GM12878 (cell line): ENCODE results near the gene SOCS4. TPM values are rescaled to one million over a fixed set of nuclear protein-coding genes. Genes with fewer than 3 reads are reported as not detected.

Source experiments
- ASH2L ChIP-seq: fragments of 300-600, 200-600 bp; sonication (generic); IDR thresholded peaks from 2 replicates; pipeline ENCODE4 v1.6.1; 2017; ENCODE audit warnings: low read depth, mild to moderate bottlenecking, borderline replicate concordance
- BMI1 ChIP-seq: fragments of 450-650 bp; IDR thresholded peaks from 2 replicates; pipeline ENCODE4 v1.6.1; 2016; ENCODE audit warnings: mild to moderate bottlenecking, moderate library complexity, borderline replicate concordance
- CBX5 ChIP-seq: sonication (generic); IDR thresholded peaks from 2 replicates; pipeline ENCODE4 v1.6.1; 2016; ENCODE audit warnings: low read depth, moderate library complexity, mild to moderate bottlenecking, inconsistent platforms
- CREM ChIP-seq: IDR thresholded peaks from 2 replicates; pipeline ENCODE4 v1.6.1; 2014; ENCODE audit warnings: antibody characterized with exemption, low read depth
- DPF2 ChIP-seq: fragments of 450-650 bp; IDR thresholded peaks from 2 replicates; pipeline ENCODE4 v1.6.1; 2017; ENCODE audit warnings: mild to moderate bottlenecking
- ESRRA ChIP-seq: IDR thresholded peaks from 2 replicates; pipeline ENCODE4 v1.6.1; 2012; ENCODE audit warnings: mild to moderate bottlenecking, low read length, improper control_type of control experiment
- HCFC1 ChIP-seq: fragments of 150-350 bp; IDR thresholded peaks from 2 replicates; pipeline ENCODE4 v1.6.1; 2014; ENCODE audit warnings: low read length
- KDM1A ChIP-seq: fragments of 200-600 bp; sonication (generic); IDR thresholded peaks from 2 replicates; pipeline ENCODE4 v1.6.1; 2016; ENCODE audit warnings: borderline replicate concordance
- NFIC ChIP-seq: IDR thresholded peaks from 2 replicates; pipeline ENCODE4 v1.6.1; 2012; ENCODE audit warnings: low read depth, mild to moderate bottlenecking, inconsistent platforms, low read length, moderate library complexity
- NFXL1 ChIP-seq: fragments of 450-650 bp; IDR thresholded peaks from 2 replicates; pipeline ENCODE4 v1.6.1; 2017; ENCODE audit warnings: antibody characterized with exemption, mild to moderate bottlenecking, borderline replicate concordance
- NFYB ChIP-seq: IDR thresholded peaks from 2 replicates; pipeline ENCODE4 v1.6.1; 2011; ENCODE audit warnings: low read depth, mild to moderate bottlenecking, low read length, improper control_type of control experiment, moderate library complexity; ENCODE audit not compliant: insufficient read depth
- RAD21 ChIP-seq: IDR thresholded peaks from 2 replicates; pipeline ENCODE4 v1.6.1; 2011; ENCODE audit warnings: mild to moderate bottlenecking, low read depth, low read length, moderate library complexity; ENCODE audit not compliant: insufficient read depth
- RB1 ChIP-seq: fragments of 450-650 bp; formaldehyde crosslinking; IDR thresholded peaks from 2 replicates; pipeline ENCODE4 v1.6.1; 2017; ENCODE audit warnings: mild to moderate bottlenecking, borderline replicate concordance
- RBBP5 ChIP-seq: fragments of 200-600 bp; sonication (generic); conservative IDR thresholded peaks from 2 replicates; pipeline ENCODE4 v1.6.1; 2016
- SMAD5 ChIP-seq: IDR thresholded peaks from 2 replicates; pipeline ENCODE4 v1.6.1; 2016; ENCODE audit warnings: antibody characterized with exemption, low read depth
- WRNIP1 ChIP-seq: IDR thresholded peaks from 2 replicates; pipeline ENCODE4 v1.6.1; 2011; ENCODE audit warnings: low read depth, low read length, improper control_type of control experiment, borderline replicate concordance
- YBX1 ChIP-seq: fragments of 450-650 bp; IDR thresholded peaks from 2 replicates; pipeline ENCODE4 v1.6.1; 2016; ENCODE audit warnings: antibody characterized with exemption
- ZNF384 ChIP-seq: IDR thresholded peaks from 2 replicates; pipeline ENCODE4 v1.6.1; 2012; ENCODE audit warnings: low read depth, mild to moderate bottlenecking, low read length, improper control_type of control experiment, borderline replicate concordance
- polyA plus RNA-seq, 11 experiments: library from polyadenylated mRNA; depleted of rRNA in 4 of 11; unstranded in 6 of 11; stranded (reverse) in 5 of 11; fragments of >200 nt; fragmentation: Nextera tagmentation in 4 of 11; fragmentation: Illumina TruSeq in 1 of 11; extraction: Ambion mirVana in 4 of 11; extraction: Trizol in 1 of 11; gene quantifications; 1 replicate in 1 of 11; 2 replicates in 10 of 11; pipeline versions ENCODE4 v1.2.1 to v1.2.3, GENCODE V29; 2011 to 2016; ENCODE audit warnings: inconsistent platforms in 2 of 11, missing spikeins in 2 of 11, low read depth in 1 of 11
- total RNA-seq, 4 experiments: library from RNA; depleted of rRNA in 3 of 4; stranded (reverse); fragments of >200 nt in 3 of 4; fragmentation: Illumina TruSeq in 1 of 4; extraction: Trizol in 1 of 4; gene quantifications; 2 replicates each; pipeline versions ENCODE4 v1.2.1 to v1.2.3, GENCODE V29; 2013 to 2021
- TF ChIP-seq, protein P1 (sequence below): fragments of 150-350 bp; IDR thresholded peaks from 2 replicates; pipeline ENCODE4 v1.6.1; 2014; ENCODE audit warnings: mild to moderate bottlenecking, low read depth, low read length
- TF ChIP-seq, protein P2 (sequence below): fragments of 450-650 bp; IDR thresholded peaks from 2 replicates; pipeline ENCODE4 v1.6.1; 2017; ENCODE audit warnings: mild to moderate bottlenecking, low read depth, inconsistent platforms; ENCODE audit not compliant: poor library complexity, severe bottlenecking
- TF ChIP-seq, protein P3 (sequence below): fragments of 450-650 bp; IDR thresholded peaks from 2 replicates; pipeline ENCODE4 v1.6.1; 2016; ENCODE audit warnings: mild to moderate bottlenecking
- TF ChIP-seq, protein P4 (sequence below): fragments of 450-650 bp; IDR thresholded peaks from 2 replicates; pipeline ENCODE4 v1.6.1; 2014; ENCODE audit warnings: mild to moderate bottlenecking
- TF ChIP-seq, protein P5 (sequence below): fragments of 450-650 bp; conservative IDR thresholded peaks from 2 replicates; pipeline ENCODE4 v1.6.1; 2017; ENCODE audit warnings: mild to moderate bottlenecking, moderate library complexity

The SOCS4 gene
- total and polyA plus RNA-seq, 10 of the 15 experiments (the other 5 are each of a cell fraction or from before 2014, with no cell fraction given), result 5.7 to 31.5 (median 20.8) TPM

DNA sequence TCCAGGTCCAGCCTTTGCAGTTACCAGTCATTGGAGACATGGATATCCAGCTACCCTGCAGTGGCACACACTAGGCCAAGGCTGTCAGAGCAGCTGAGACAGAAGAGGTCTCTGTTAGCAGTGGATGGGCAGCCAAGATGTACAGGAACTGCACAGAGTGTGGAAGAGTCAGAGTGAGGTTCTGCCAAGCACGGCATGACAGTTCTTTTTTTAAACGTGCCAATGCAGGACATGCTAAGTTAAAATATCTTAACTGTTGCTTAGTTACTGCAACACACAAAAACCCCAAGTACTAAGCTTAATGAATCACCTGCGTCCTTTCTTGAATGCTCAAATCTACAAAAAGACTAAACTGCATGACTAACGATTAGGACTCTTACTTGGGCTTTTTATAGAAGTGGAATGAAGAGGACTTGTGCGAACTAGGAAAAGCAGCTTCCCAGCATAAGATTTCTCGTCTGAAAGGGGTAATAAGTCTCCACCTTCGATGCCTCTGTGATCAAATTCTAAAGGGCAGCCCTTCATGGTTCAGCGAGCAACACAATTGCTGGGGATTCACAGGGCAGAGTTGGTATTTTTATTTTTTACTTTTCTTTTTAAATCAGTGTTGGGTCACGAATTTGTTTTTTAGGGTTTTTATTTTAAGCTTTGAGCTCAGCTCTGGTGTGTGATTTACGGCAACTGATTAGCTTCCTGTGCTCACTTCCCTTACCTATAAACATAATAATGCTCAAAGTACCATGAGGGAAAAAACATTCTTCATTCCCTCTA is 45.0 kb downstream of the SOCS4 start (continued):
- TF ChIP-seq, protein P1, sequence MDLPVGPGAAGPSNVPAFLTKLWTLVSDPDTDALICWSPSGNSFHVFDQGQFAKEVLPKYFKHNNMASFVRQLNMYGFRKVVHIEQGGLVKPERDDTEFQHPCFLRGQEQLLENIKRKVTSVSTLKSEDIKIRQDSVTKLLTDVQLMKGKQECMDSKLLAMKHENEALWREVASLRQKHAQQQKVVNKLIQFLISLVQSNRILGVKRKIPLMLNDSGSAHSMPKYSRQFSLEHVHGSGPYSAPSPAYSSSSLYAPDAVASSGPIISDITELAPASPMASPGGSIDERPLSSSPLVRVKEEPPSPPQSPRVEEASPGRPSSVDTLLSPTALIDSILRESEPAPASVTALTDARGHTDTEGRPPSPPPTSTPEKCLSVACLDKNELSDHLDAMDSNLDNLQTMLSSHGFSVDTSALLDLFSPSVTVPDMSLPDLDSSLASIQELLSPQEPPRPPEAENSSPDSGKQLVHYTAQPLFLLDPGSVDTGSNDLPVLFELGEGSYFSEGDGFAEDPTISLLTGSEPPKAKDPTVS, result no peak
- TF ChIP-seq RBBP5 (no peak), YBX1 (no peak), KDM1A (no peak), ZNF384 (no peak), NFYB (no peak), BMI1 (peak; percentile 79), ASH2L (peak; percentile 81; the same call in 1 of the 2 replicates), CREM (no peak), HCFC1 (no peak), DPF2 (peak; percentile 66; the same call in 1 of the 2 replicates), SMAD5 (no peak), RB1 (0 out of 2 replicates have a peak, but pooled peaks have one; percentile 30), NFXL1 (no peak), ESRRA (no peak), NFIC (peak; percentile 25; the same call in 1 of the 2 replicates), WRNIP1 (no peak), CBX5 (no peak), RAD21 (no peak)
- TF ChIP-seq, protein P2, sequence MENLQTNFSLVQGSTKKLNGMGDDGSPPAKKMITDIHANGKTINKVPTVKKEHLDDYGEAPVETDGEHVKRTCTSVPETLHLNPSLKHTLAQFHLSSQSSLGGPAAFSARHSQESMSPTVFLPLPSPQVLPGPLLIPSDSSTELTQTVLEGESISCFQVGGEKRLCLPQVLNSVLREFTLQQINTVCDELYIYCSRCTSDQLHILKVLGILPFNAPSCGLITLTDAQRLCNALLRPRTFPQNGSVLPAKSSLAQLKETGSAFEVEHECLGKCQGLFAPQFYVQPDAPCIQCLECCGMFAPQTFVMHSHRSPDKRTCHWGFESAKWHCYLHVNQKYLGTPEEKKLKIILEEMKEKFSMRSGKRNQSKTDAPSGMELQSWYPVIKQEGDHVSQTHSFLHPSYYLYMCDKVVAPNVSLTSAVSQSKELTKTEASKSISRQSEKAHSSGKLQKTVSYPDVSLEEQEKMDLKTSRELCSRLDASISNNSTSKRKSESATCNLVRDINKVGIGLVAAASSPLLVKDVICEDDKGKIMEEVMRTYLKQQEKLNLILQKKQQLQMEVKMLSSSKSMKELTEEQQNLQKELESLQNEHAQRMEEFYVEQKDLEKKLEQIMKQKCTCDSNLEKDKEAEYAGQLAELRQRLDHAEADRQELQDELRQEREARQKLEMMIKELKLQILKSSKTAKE, result peak; percentile 62
- TF ChIP-seq, protein P3, sequence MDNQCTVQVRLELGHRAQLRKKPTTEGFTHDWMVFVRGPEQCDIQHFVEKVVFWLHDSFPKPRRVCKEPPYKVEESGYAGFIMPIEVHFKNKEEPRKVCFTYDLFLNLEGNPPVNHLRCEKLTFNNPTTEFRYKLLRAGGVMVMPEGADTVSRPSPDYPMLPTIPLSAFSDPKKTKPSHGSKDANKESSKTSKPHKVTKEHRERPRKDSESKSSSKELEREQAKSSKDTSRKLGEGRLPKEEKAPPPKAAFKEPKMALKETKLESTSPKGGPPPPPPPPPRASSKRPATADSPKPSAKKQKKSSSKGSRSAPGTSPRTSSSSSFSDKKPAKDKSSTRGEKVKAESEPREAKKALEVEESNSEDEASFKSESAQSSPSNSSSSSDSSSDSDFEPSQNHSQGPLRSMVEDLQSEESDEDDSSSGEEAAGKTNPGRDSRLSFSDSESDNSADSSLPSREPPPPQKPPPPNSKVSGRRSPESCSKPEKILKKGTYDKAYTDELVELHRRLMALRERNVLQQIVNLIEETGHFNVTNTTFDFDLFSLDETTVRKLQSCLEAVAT, result no peak
- TF ChIP-seq, protein P4, sequence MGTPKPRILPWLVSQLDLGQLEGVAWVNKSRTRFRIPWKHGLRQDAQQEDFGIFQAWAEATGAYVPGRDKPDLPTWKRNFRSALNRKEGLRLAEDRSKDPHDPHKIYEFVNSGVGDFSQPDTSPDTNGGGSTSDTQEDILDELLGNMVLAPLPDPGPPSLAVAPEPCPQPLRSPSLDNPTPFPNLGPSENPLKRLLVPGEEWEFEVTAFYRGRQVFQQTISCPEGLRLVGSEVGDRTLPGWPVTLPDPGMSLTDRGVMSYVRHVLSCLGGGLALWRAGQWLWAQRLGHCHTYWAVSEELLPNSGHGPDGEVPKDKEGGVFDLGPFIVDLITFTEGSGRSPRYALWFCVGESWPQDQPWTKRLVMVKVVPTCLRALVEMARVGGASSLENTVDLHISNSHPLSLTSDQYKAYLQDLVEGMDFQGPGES, result no peak
- TF ChIP-seq, protein P5, sequence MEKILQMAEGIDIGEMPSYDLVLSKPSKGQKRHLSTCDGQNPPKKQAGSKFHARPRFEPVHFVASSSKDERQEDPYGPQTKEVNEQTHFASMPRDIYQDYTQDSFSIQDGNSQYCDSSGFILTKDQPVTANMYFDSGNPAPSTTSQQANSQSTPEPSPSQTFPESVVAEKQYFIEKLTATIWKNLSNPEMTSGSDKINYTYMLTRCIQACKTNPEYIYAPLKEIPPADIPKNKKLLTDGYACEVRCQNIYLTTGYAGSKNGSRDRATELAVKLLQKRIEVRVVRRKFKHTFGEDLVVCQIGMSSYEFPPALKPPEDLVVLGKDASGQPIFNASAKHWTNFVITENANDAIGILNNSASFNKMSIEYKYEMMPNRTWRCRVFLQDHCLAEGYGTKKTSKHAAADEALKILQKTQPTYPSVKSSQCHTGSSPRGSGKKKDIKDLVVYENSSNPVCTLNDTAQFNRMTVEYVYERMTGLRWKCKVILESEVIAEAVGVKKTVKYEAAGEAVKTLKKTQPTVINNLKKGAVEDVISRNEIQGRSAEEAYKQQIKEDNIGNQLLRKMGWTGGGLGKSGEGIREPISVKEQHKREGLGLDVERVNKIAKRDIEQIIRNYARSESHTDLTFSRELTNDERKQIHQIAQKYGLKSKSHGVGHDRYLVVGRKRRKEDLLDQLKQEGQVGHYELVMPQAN, result 0 out of 2 replicates have a peak, but pooled peaks have one; percentile 23
